Measurements from ENCODE around the gene GATB.
"Not testable (repeated sequence)": the region's sequence is repeated elsewhere in the genome, so short reads cannot be mapped to it uniquely, and the experiment has no call there.

Gene GATB

GRCh38 chr4:151784706-151785105 lies 23.9 kb upstream of the GATB start:
- DNase-seq (ENCODE audit: low read depth) = no peak

- no peak for DNase-seq (ENCODE audit: low read depth)
These were observed 23.1 kb upstream of the GATB start for GRCh38 chr4:151783867-151784266.

- no peak for DNase-seq (ENCODE audit: low read depth)
These were observed 21.5 kb upstream of the GATB start for GRCh38 chr4:151782296-151782695.

GRCh38 chr4:151781026-151781425 lies 20.2 kb upstream of the GATB start:
- DNase-seq (ENCODE audit: low read depth) = no peak

- no peak for DNase-seq (ENCODE audit: low read depth)
These were observed 16.7 kb upstream of the GATB start for GRCh38 chr4:151777471-151777870.

GRCh38 chr4:151774324-151774723 lies 13.5 kb upstream of the GATB start:
- DNase-seq (ENCODE audit: low read depth) = no peak

GRCh38 chr4:151772274-151772673 lies 11.5 kb upstream of the GATB start:
- no peak for DNase-seq (ENCODE audit: low read depth)

GRCh38 chr4:151771664-151772063 lies 10.9 kb upstream of the GATB start:
- no peak for DNase-seq (ENCODE audit: low read depth)

- DNase-seq (ENCODE audit: low read depth) = no peak
These were observed 9.3 kb upstream of the GATB start for GRCh38 chr4:151770154-151770553.

GRCh38 chr4:151768835-151769234 lies 8.0 kb upstream of the GATB start:
- no peak for DNase-seq (ENCODE audit: low read depth)

- no peak for DNase-seq (ENCODE audit: low read depth)
These were observed 5.9 kb upstream of the GATB start for GRCh38 chr4:151766691-151767090.

GRCh38 chr4:151760002-151760401 lies 805 bp downstream of the GATB start:
- no peak for DNase-seq (ENCODE audit: low read depth)

- no peak for DNase-seq (ENCODE audit: low read depth)
These were observed 7.8 kb downstream of the GATB start for GRCh38 chr4:151753056-151753455.

- DNase-seq (ENCODE audit: low read depth) = no peak
These were observed 10.7 kb downstream of the GATB start for GRCh38 chr4:151750156-151750555.

- DNase-seq (ENCODE audit: low read depth) = no peak
These were observed 15.2 kb downstream of the GATB start for GRCh38 chr4:151745481-151746231.

GRCh38 chr4:151744614-151745013 lies 16.2 kb downstream of the GATB start:
- peak; percentile 49 for DNase-seq (ENCODE audit: low read depth)

GRCh38 chr4:151743894-151744293 lies 16.9 kb downstream of the GATB start:
- DNase-seq (ENCODE audit: low read depth) = no peak

GRCh38 chr4:151743128-151743854 lies 17.5 kb downstream of the GATB start:
- no peak for DNase-seq (ENCODE audit: low read depth)

GRCh38 chr4:151738720-151739517 lies 21.9 kb downstream of the GATB start:
- DNase-seq (ENCODE audit: low read depth) = no peak

GRCh38 chr4:151736852-151737251 lies 24.0 kb downstream of the GATB start:
- not testable (repeated sequence) for DNase-seq (ENCODE audit: low read depth)

- no peak for DNase-seq (ENCODE audit: low read depth)
These were observed 24.4 kb downstream of the GATB start for GRCh38 chr4:151736361-151736760.

- not testable (repeated sequence) for DNase-seq (ENCODE audit: low read depth)
These were observed 29.1 kb downstream of the GATB start for GRCh38 chr4:151731670-151732069.

Data from HS-27A (cell line).